ENCODE results near the gene NEK7. TPM values are rescaled to one million over a fixed set of nuclear protein-coding genes. Genes with fewer than 3 reads are reported as not detected.

The NEK7 gene
- total and polyA plus RNA-seq, 2 of the 4 experiments (the other 2 are of a cell fraction) = 89.0 to 467 TPM

GRCh38 chr1:198352975-198353695 lies 196.3 kb downstream of the NEK7 start:
- H4K20me1 ChIP-seq (ENCODE audit: insufficient read depth, low read length) = no peaks in the 10 kb centered on the region
- H3K4me1 ChIP-seq (ENCODE audit: control insufficient read depth, insufficient read depth, low read length) = no peaks in the 10 kb centered on the region
- dilution Hi-C loops (cut with HindIII; ENCODE audit: low sequenced_read_pairs, unreplicated experiment) (no loop called here), in situ Hi-C loops (cut with MboI; ENCODE audit: low sequenced_read_pairs) (no loop called here), intact Hi-C loops (cut with micrococcal nuclease) (loop anchor here (10.0 kb wide), 1 partner anchor 268 kb away; no protein-coding TSS in a partner anchor)
- H3K9me1 ChIP-seq (ENCODE audit: insufficient read depth, low read length) = no peaks in the 10 kb centered on the region
- H4K5ac ChIP-seq (ENCODE audit: low read depth, low read length) = no peak overlapping the region
- ATAC-seq (ENCODE audit: low read depth) (no peak), DNase-seq (peak; percentile 2)
- TF ChIP-seq MAFK (IDR thresholded peaks at IDR 0.05; ENCODE audit: low read depth, low read length) (peak; percentile 32; the same call in 1 of the 2 replicates), SMC3 (IDR thresholded peaks at IDR 0.05; ENCODE audit: low read depth, low read length) (no peak), BHLHE40 (IDR thresholded peaks at IDR 0.05; ENCODE audit: low read depth, low read length) (no peak)
- WGBS, 2 experiments (ENCODE audit: extremely low coverage in 2 of 2, insufficient read length in 1 of 2) = no CpG with 5 or more reads among the region's 5 CpGs
- no TSS peak for BruUV-seq (replicated peaks)
- no peak overlapping the region for H3K4me2 ChIP-seq (ENCODE audit: low read depth, low read length)
- ChIA-PET POLR2A (ENCODE audit: unreplicated experiment) (no interaction called here), CTCF (no interaction called here)
- H2AK5ac ChIP-seq (ENCODE audit: low read depth, low read length) = no peak overlapping the region
- no peak overlapping the region for H3K4ac ChIP-seq (ENCODE audit: low read depth, low read length)
- no peak overlapping the region for H3K4me3 ChIP-seq (ENCODE audit: insufficient read depth, low read depth, low read length)
- no peak overlapping the region for H2BK5ac ChIP-seq (ENCODE audit: low read depth, low read length, poor library complexity, severe bottlenecking)
- H3K23ac ChIP-seq (ENCODE audit: low read depth, low read length) = no peak overlapping the region
- H3K18ac ChIP-seq (ENCODE audit: low read depth, low read length) = no peak overlapping the region
- H2BK15ac ChIP-seq (ENCODE audit: low read depth, low read length) = no peak overlapping the region
- H3K14ac ChIP-seq (replicated peaks; ENCODE audit: low read depth, low read length) = no peak overlapping the region
- no peaks in the 10 kb centered on the region for H3K27me3 ChIP-seq (ENCODE audit: control insufficient read depth, insufficient read depth, low read length)
- no peak overlapping the region for H2BK120ac ChIP-seq (ENCODE audit: low read depth, low read length)
- H4K8ac ChIP-seq (ENCODE audit: low read depth in 2 of 2, low read length in 2 of 2) = no peak overlapping the region
- no peak overlapping the region for H3K27ac ChIP-seq (ENCODE audit: insufficient read depth, low read length)
- H4K91ac ChIP-seq (ENCODE audit: insufficient read depth, low read depth, low read length) = no peak overlapping the region
- no peak overlapping the region for H2BK20ac ChIP-seq (ENCODE audit: low read depth, low read length)
- no peak overlapping the region for H2AFZ ChIP-seq (replicated peaks; ENCODE audit: low read length, poor library complexity)
- H2AK9ac ChIP-seq (replicated peaks; ENCODE audit: low read depth, low read length, poor library complexity) = no peak overlapping the region
- H3K9me3 ChIP-seq (ENCODE audit: control insufficient read depth, insufficient read depth, low read length) = no peaks in the 10 kb centered on the region
- H3K9ac ChIP-seq (ENCODE audit: low read depth, low read length) = no peak overlapping the region
- no peaks in the 10 kb centered on the region for H3K79me1 ChIP-seq (ENCODE audit: low read depth in 1 of 2, low read length in 2 of 2)
- no peak overlapping the region for H3K56ac ChIP-seq (ENCODE audit: extremely low read depth, insufficient read depth, low read length)
- H3K36me3 ChIP-seq (ENCODE audit: control insufficient read depth, insufficient read depth, low read length) = no peaks in the 10 kb centered on the region
